ENCODE measurements around the gene SCN2A.
"Not testable (repeated sequence)": the region's sequence is repeated elsewhere in the genome, so short reads cannot be mapped to it uniquely, and the experiment has no call there.

SCN2A gene

GRCh38 chr2:165256618-165257017 is 17.4 kb downstream of the SCN2A start:
- no peak for DNase-seq

DNA sequence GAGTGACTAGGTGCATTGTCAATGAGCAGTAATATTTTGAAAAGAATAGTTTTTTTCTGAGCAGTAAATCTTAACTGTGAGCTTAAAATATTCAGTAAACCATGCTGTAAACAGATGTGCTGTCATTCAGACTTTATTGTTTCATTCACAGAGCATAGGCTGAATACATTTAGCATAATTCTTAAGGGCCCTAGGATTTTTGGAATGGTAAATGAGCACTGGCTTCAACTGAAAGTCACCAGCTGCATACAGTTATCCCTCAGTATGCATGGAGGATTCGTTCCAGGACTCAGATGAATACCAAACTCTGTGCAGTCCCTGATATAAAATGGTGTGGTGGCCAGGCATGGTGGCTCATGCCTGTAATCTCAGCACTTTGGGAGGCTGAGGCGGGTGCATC is 21.1 kb downstream of the SCN2A start:
- DNase-seq = not testable (repeated sequence)

GRCh38 chr2:165268754-165269153 is 29.5 kb downstream of the SCN2A start:
- no peak for DNase-seq

DNA sequence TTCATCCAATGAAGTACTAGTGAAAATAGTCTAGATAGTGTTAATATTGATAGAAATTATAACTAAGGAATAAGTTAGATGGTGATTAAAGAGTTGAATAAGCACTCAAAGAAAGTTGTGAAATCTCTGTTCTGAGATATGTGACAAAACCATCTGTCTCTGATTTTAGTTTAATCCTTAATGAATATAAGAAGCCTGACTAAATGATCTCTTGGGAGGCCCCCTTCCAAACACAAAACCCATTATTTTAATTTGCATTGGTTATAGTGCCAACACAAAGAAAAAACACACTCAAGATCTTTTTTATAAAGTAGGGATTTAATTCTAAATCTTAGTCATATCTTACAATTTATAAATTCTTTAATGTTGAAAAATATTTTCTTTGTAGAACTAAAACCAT is 34.0 kb downstream of the SCN2A start:
- no peak for DNase-seq

DNA sequence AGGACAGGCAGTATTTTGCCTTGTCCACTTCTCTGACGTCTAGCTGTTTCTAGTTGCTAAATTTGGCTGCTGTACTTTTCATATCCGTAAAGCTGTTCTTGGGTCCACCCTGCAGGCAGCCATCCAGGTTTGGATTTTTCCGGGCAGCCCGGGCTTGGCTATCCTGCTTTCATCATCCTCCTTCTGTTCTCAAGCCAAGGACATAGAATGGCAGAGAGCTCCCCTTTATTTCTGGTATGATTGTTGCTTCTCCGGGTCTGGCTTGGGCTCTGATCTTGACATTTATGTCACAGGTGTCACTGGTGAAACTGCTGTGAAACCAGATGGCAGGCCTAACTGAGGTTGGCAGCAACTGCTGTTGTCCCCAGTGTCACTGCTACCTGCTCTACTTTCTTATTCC is 35.5 kb downstream of the SCN2A start:
- no peak for DNase-seq

GRCh38 chr2:165275932-165276331 is 36.7 kb downstream of the SCN2A start:
- DNase-seq = no peak

- no peak for DNase-seq
Observed at GRCh38 chr2:165277295-165277694, 38.1 kb downstream of the SCN2A start.

DNA sequence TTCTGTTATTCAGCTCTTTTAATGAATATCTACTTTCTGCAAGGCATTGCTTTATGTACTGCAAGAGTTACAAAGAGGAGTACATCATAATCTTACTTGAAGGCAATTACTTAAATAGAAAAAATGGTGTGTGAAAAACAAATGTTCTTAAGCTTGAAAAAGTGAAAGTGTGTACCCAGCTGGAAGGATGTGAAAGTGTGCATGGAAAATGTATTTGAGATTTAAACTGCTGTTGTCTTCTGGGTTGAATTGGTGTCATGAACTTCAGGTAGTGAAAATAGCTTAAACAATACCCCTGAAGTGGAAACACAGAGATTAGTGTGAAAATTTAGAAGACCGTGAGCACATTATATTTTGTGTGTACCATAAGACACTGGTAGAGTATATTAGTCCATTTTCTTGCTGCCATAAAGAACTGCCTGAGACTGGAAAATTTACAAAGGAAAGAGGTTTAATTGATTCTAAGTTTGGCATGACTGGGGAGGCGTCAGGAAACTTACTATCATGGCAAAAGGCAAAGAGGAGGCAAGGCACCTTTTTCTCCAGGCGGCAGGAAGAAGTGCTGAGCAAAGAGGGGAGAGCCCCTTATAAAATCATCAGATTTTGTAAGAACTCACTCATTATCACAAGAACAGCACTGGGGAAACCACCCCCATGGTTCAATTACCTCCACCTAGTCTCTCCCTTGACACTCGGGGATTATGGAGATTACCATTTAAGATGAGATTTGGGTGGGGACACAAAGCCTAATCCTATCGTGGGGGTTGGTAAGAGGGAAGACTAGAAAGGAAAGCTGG is 38.8 kb downstream of the SCN2A start:
- no peak for DNase-seq

GRCh38 chr2:165280356-165280755 is 41.1 kb downstream of the SCN2A start:
- DNase-seq = no peak

- DNase-seq = no peak
Observed at GRCh38 chr2:165281387-165281786, 42.2 kb downstream of the SCN2A start.

DNA sequence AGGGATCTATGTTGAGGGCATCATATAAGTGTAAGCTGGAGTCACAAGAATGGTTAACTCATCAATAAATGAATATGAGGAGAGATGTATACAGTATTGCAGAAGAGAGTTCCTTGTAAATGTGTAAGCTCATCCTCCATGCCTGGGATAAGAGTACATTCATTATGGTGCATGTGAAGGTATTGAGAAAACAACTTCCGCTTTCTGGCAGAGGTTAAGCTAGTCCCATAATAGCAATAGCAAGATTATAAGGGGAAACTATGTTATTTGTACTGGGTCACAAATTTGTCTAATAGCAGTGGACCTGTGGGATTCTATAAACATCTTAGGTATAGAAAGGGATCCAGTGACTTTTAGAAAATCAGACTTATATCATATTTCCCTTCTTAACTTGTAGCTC is 44.1 kb downstream of the SCN2A start:
- DNase-seq = no peak

GRCh38 chr2:165287094-165287778 is 48.0 kb downstream of the SCN2A start:
- DNase-seq = no peak

GRCh38 chr2:165289069-165289468 is 49.9 kb downstream of the SCN2A start:
- DNase-seq = no peak

DNA sequence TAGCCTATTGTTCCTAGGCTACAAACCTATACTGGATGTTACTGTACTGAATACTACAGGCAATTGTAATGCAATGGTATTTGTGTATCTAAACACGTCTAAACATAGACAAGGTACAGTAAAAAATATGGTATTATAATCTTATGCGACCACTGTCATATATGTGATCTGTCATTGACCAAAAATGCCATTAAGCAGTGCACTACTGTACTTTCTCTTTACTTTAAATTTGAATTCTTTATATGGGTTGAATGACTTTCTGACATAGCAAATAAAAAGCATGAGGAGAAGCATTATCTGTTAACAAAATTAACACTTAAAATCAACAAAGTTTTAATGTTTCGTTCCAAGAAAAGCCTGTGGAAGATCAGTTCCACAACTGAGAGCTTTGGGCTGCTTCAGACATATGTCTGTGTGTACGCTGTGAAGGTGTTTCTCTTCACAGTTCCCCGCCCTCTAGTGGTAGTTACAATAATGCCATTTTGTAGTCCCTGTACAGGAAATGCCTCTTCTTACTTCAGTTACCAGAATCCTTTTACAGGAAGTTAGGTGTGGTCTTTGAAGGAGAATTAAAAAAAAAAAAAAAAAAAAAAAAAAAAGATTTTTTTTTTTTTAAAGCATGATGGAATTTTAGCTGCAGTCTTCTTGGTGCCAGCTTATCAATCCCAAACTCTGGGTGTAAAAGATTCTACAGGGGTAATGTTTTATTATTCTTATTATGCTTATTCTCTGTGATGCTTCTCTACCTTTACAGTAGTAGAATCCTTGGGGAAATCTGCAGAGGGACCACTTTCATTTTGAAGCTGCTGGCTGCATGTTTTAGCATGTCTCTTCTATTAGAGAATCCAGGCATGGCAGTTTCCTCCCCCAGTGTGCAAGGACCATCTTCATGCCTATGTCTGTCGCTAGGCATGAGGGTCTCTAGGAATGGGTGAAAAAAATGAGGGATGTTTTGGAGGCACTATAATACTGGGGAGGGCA is 54.5 kb downstream of the SCN2A start:
- peak; percentile 30 for DNase-seq

- DNase-seq = no peak
Observed at GRCh38 chr2:165294912-165295311, 55.7 kb downstream of the SCN2A start.

DNA sequence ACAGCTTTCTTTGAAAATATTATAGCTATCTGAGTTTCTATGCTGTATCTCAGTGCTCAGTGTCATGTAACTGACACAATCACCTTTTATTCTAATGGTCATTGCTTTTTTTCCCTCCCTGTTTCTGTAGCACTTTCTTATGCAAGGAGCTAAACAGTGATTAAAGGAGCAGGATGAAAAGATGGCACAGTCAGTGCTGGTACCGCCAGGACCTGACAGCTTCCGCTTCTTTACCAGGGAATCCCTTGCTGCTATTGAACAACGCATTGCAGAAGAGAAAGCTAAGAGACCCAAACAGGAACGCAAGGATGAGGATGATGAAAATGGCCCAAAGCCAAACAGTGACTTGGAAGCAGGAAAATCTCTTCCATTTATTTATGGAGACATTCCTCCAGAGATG is 56.4 kb downstream of the SCN2A start:
- no peak for DNase-seq

- no peak for DNase-seq
Observed at GRCh38 chr2:165305391-165306096, 66.3 kb downstream of the SCN2A start.

GRCh38 chr2:165307317-165307716 is 68.1 kb downstream of the SCN2A start:
- no peak for DNase-seq

DNA sequence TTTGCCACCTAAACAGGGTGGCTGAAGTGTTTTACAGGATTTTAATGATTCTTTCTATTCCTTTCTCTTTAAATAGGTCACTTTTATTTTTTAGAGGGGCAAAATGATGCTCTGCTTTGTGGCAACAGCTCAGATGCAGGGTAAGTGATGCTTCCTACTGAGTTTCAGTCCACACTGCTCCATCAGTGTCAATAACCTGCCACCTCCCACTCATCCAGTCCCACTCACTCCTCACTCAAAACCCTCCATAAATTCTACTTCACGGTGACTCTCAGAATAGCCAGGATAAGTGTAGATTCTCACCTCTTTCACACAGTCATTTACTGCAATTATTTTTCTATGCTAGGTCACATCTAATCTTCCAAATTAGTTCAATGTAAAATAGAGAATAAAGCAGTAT is 72.7 kb downstream of the SCN2A start:
- no peak for DNase-seq

DNA sequence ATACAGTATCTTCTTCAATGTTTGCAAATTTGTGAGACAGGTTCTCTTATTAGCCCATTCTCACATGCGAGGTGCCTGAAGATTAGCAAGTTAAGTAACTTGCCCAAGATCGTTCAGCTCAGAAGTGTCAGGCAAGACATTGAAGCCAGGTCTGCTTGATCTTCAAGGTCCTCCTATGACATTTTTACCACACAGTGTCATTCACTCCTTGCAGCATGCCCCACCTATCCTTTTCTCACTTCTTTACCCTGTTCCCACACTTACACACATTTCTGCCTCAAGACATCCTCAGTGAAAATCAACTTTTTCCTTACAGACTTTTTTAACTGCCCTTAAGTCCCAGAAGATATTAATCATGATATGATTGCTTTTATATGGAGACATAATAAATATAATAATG is 73.8 kb downstream of the SCN2A start:
- DNase-seq = no peak

DNA sequence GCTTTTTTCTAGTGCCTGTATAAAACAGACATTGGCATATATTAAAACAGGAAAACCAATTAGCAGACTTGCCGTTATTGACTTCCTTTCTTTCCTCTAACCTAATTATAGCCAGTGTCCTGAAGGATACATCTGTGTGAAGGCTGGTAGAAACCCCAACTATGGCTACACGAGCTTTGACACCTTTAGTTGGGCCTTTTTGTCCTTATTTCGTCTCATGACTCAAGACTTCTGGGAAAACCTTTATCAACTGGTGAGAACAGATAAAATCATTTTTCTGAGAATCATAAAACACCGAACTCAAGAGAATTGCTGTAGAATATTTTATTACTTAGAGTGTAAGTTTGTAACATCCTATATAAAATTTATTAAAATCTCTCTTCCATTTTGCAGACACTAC is 74.3 kb downstream of the SCN2A start:
- DNase-seq = no peak

DNA sequence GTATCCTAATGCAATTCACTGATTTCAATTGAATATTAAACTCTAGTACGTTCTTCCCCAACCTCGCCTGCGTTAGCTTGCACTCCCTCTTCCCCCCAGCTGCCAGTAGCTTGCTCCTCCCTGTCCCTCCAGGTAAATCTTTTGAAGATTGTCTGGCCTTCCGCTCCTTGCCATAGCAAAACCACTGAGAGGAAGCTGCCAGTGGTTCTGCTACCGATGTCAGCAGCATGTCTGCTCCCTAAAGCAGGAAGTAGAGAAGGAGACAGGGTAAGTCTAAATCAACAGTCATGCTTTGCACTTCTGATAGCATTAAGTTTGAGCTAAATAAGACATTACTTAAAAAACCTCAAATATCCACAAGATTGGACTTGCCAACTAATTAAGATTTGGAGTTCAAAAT is 89.1 kb downstream of the SCN2A start:
- no peak for DNase-seq

DNA sequence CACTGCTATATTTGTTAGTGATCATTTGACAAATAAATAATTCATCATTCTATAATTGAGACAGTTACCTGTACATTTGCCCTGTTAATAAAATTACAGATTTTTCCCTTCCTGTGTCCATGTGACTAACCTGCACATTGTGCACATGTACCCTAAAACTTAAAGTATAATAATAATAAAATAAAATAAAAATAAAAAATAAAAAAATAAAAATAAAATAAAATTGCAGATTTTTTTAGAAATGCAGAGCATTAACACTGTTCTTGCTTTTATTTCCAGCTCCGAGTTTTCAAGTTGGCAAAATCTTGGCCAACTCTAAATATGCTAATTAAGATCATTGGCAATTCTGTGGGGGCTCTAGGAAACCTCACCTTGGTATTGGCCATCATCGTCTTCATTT is 105.1 kb downstream of the SCN2A start:
- not testable (repeated sequence) for DNase-seq

Measured in CD4-positive, alpha-beta T cell treated with Interleukin-15 for 1 hour (primary cell).